Pancreas (tissue), 10 donors: ENCODE results near the gene ITGA2. TPM values are rescaled to one million over a fixed set of nuclear protein-coding genes. Genes with fewer than 3 reads are reported as not detected.

Source experiments
- ATAC-seq, 4 donors: fragments of 200-7000 bp; cut with Tn5 transposase; one replicate each; pipeline versions ENCODE4 v1.8.0 to v1.9.1; 2020; ENCODE audit warnings: mild to moderate bottlenecking in 4 of 4, moderate library complexity in 4 of 4
- DNase-seq, 6 donors: peaks; one replicate each; pipeline ENCODE4 v3.0.0-alpha.2; 2020
- FAIRE-seq: peaks from 2 replicates; lab custom pipeline; 2012; peaks lifted over from hg19 to GRCh38; lab: Jason Lieb, UNC
- H3K27ac ChIP-seq, 4 donors: fragments of 200-600 bp; sonication (generic); 1 replicate in 3 of 4; 2 replicates in 1 of 4; pipeline versions ENCODE4 v1.5.0 to v1.8.0; 2020
- H3K27me3 ChIP-seq, 4 donors: fragments of 200-600 bp; one replicate each; pipeline ENCODE4 v1.8.0; 2021
- H3K36me3 ChIP-seq, 3 donors: fragments of 200-600 bp; sonication (generic) in 1 of 3; one replicate each; pipeline versions ENCODE4 v1.5.0 to v1.8.0; 2020 to 2021
- H3K4me1 ChIP-seq, 3 donors: fragments of 200-600 bp; one replicate each; pipeline ENCODE4 v1.8.0; 2021
- H3K4me3 ChIP-seq, 4 donors: fragments of 200-600 bp; sonication (generic) in 2 of 4; one replicate each; pipeline versions ENCODE4 v1.5.0 to v1.8.0; 2020 to 2021
- H3K9me3 ChIP-seq, 4 donors: fragments of 200-600 bp; one replicate each; pipeline ENCODE4 v1.8.0; 2021
- CTCF ChIP-seq, 4 donors: fragments of 200-600 bp; sonication (generic) in 3 of 4; IDR thresholded peaks; one replicate each; pipeline versions ENCODE4 v1.5.0 to v1.8.0; 2021; ENCODE audit warnings: antibody characterized with exemption in 4 of 4
- WGBS, 2 donors: extraction: QIAGEN DNeasy Blood & Tissue Kit; methylation state at CpG; one replicate each; pipeline ENCODE4 v1.1.7; 2013; 5-methylcytosine and 5-hydroxymethylcytosine counted together
- intact Hi-C, 3 donors: fragments of 100-400 bp; cut with DNase I; formaldehyde crosslinking; loops; one replicate each; pipeline versions ENCODE4 v1.11.1 to v1.14.2; 2022
- polyA plus RNA-seq, 2 donors: library from polyadenylated mRNA; stranded (reverse); fragments of 200-250 nt; gene quantifications; one replicate each; pipeline ENCODE4 v1.2.3, GENCODE V29; 2013
- total RNA-seq, 6 donors: library from RNA; stranded (reverse); fragmentation: NEBNext Ultra II Directional in 4 of 6; extraction: Animal tissue kit (Norgen Biotek cat#: 25700) in 4 of 6; gene quantifications; one replicate each; pipeline versions ENCODE4 v1.2.1 to v1.2.4, GENCODE V29; 2021 to 2023
- donor health status: healthy with polysubstance abuse.
- donor health status: DM: no; HTN: no; CAD: no; lungs with moderate emphysema.
- donor health status: DM: no; HTN: no; CAD: no.
- donor health status: control.
- donor health status: control.
- donor health status: Bipolar disorder and iron deficiency.
- donor health status: DM: yes; HTN: yes; CAD: no.
- donor health status: DM: no; HTN: no; CAD: no.
- donor health status: DM: no; HTN: no; CAD: no.
- donor health status: DM: yes; HTN: yes; CAD: no.

Gene ITGA2
- total and polyA plus RNA-seq, 8 donors = 0.30 to 12.6 (median 1.5) TPM

- Histone ChIP-seq H3K27me3 (no peaks in the 10 kb centered on the region), H3K9me3 (no peaks in the 10 kb centered on the region), H3K4me1 (peaks cover 0 to 6% (median 5%) of the 10 kb centered on the region in 3 donors), H3K27ac (no peak overlapping the region), H3K4me3 (no peak overlapping the region), H3K36me3 (no peaks in the 10 kb centered on the region)
- no peak for TF ChIP-seq CTCF (IDR thresholded peaks at IDR 0.05)
- FAIRE-seq (no peak), ATAC-seq (no peak), DNase-seq (no peak)
- WGBS, 2 donors = 91 to 100% methylated on average over 2 of the region's 2 CpGs
- intact Hi-C loops = no loop called here
Measured at GRCh38 chr5:52993367-52993766, 4.2 kb downstream of the ITGA2 start.

GRCh38 chr5:52994266-52994665 is 5.1 kb downstream of the ITGA2 start:
- FAIRE-seq = no peak
- DNase-seq = no peak
- no peak for TF ChIP-seq CTCF (IDR thresholded peaks at IDR 0.05)
- no peak overlapping the region for H3K27ac ChIP-seq
- H3K9me3 ChIP-seq = no peaks in the 10 kb centered on the region
- ATAC-seq = no peak
- WGBS, 2 donors = 95 to 98% methylated on average over 1 of the region's 1 CpG
- H3K4me1 ChIP-seq = peaks cover 0 to 5% (median 5%) of the 10 kb centered on the region in 3 donors
- intact Hi-C loops = no loop called here
- no peaks in the 10 kb centered on the region for H3K27me3 ChIP-seq
- H3K4me3 ChIP-seq = no peak overlapping the region
- H3K36me3 ChIP-seq = no peaks in the 10 kb centered on the region

- Histone ChIP-seq H3K4me1 (peaks cover 0 to 5% (median 5%) of the 10 kb centered on the region in 3 donors), H3K4me3 (no peak overlapping the region), H3K27me3 (no peaks in the 10 kb centered on the region), H3K36me3 (no peaks in the 10 kb centered on the region), H3K27ac (no peak overlapping the region), H3K9me3 (no peaks in the 10 kb centered on the region)
- intact Hi-C loops = no loop called here
- ATAC-seq (no peak), DNase-seq (no peak), FAIRE-seq (no peak)
- no peak for TF ChIP-seq CTCF (IDR thresholded peaks at IDR 0.05)
- 89 to 97% methylated on average over 1 of the region's 1 CpG for WGBS, 2 donors
Measured at GRCh38 chr5:52995095-52995494, 5.9 kb downstream of the ITGA2 start.

- intact Hi-C loops = no loop called here
- H3K36me3 ChIP-seq = no peaks in the 10 kb centered on the region
- WGBS, 2 donors = 93 to 97% methylated on average over 1 of the region's 1 CpG
- peaks cover 0 to 5% (median 4%) of the 10 kb centered on the region in 3 donors for H3K4me1 ChIP-seq
- no peaks in the 10 kb centered on the region for H3K27me3 ChIP-seq
- no peaks in the 10 kb centered on the region for H3K9me3 ChIP-seq
- DNase-seq (no peak), ATAC-seq (no peak), FAIRE-seq (no peak)
- TF ChIP-seq CTCF (IDR thresholded peaks at IDR 0.05) = no peak
- no peak overlapping the region for H3K27ac ChIP-seq
- H3K4me3 ChIP-seq = no peak overlapping the region
Measured at GRCh38 chr5:52995914-52996313, 6.8 kb downstream of the ITGA2 start.

- H3K4me1 ChIP-seq = peaks cover 0 to 5% (median 0%) of the 10 kb centered on the region in 3 donors
- peak in 2 of 4 donors; percentile 59 to 71 for ATAC-seq
- 55 to 62% methylated on average over 1 of the region's 1 CpG for WGBS, 2 donors
- TF ChIP-seq CTCF (IDR thresholded peaks at IDR 0.05) = no peak
- intact Hi-C loops = no loop called here
- H3K9me3 ChIP-seq = no peaks in the 10 kb centered on the region
- peak overlapping the region in 2 of 4 donors; percentile 31 to 43 for H3K27ac ChIP-seq
- no peak for DNase-seq
- no peaks in the 10 kb centered on the region for H3K36me3 ChIP-seq
- no peak overlapping the region for H3K4me3 ChIP-seq
- no peak for FAIRE-seq
- H3K27me3 ChIP-seq = no peaks in the 10 kb centered on the region
Measured at GRCh38 chr5:52996979-52997378, 7.8 kb downstream of the ITGA2 start.
